ENCODE results near the gene ASTN2. TPM values are rescaled to one million over a fixed set of nuclear protein-coding genes. Genes with fewer than 3 reads are reported as not detected.

ASTN2 gene
- total RNA-seq, 4 donors from 2014 or later, result 4.0 to 7.0 (median 4.9) TPM

GRCh38 chr9:117092582-117092981, 322.3 kb downstream of the ASTN2 start:
- Histone ChIP-seq H3K27me3 (peaks cover 9% of the 10 kb centered on the region), H3K27ac (no peak overlapping the region), H3K9me3 (no peaks in the 10 kb centered on the region), H3K36me3 (no peaks in the 10 kb centered on the region), H3K4me1 (peaks cover 0 to 11% (median 0%) of the 10 kb centered on the region in 3 donors), H3K4me3 (no peak overlapping the region)
- no CpG with 5 or more reads among the region's 1 CpG for WGBS, 2 donors (ENCODE audit: low coverage in 1 of 2)
- TF ChIP-seq CTCF (IDR thresholded peaks at IDR 0.05) (no peak), POLR2A (IDR thresholded peaks at IDR 0.05) (no peak), POLR2AphosphoS5 (IDR thresholded peaks at IDR 0.05) (no peak), EP300 (IDR thresholded peaks at IDR 0.05) (no peak)
- no peak for ATAC-seq

- H3K36me3 ChIP-seq, result no peaks in the 10 kb centered on the region
- 30 to 45% methylated on average over 4 of the region's 4 CpGs for WGBS, 2 donors (ENCODE audit: low coverage in 1 of 2)
- TF ChIP-seq POLR2A (IDR thresholded peaks at IDR 0.05) (no peak), POLR2AphosphoS5 (IDR thresholded peaks at IDR 0.05) (no peak), EP300 (IDR thresholded peaks at IDR 0.05) (no peak), CTCF (IDR thresholded peaks at IDR 0.05) (no peak)
- no peak overlapping the region for H3K27ac ChIP-seq
- H3K27me3 ChIP-seq, result peaks cover 9% of the 10 kb centered on the region
- peaks cover 0 to 11% (median 0%) of the 10 kb centered on the region in 3 donors for H3K4me1 ChIP-seq
- H3K4me3 ChIP-seq, result no peak overlapping the region
- no peaks in the 10 kb centered on the region for H3K9me3 ChIP-seq
- no peak for ATAC-seq
These were observed 323.3 kb downstream of the ASTN2 start for GRCh38 chr9:117091529-117091928.

GRCh38 chr9:117088786-117089185, 326.1 kb downstream of the ASTN2 start:
- Histone ChIP-seq H3K4me1 (no peaks in the 10 kb centered on the region), H3K27me3 (peaks cover 14% of the 10 kb centered on the region), H3K9me3 (no peaks in the 10 kb centered on the region), H3K27ac (no peak overlapping the region), H3K36me3 (no peaks in the 10 kb centered on the region), H3K4me3 (no peak overlapping the region)
- WGBS, 2 donors (ENCODE audit: low coverage in 1 of 2), result 76% methylated on average over 4 of the region's 6 CpGs; no CpG with 5 or more reads in 1 of the 2 donors
- TF ChIP-seq POLR2AphosphoS5 (IDR thresholded peaks at IDR 0.05) (no peak), EP300 (IDR thresholded peaks at IDR 0.05) (no peak), CTCF (IDR thresholded peaks at IDR 0.05) (no peak)
- ATAC-seq, result no peak

- WGBS, 2 donors (ENCODE audit: low coverage in 1 of 2), result 60 to 66% methylated on average over 4 of the region's 4 CpGs
- TF ChIP-seq EP300 (IDR thresholded peaks at IDR 0.05) (no peak), POLR2A (IDR thresholded peaks at IDR 0.05) (no peak), CTCF (IDR thresholded peaks at IDR 0.05) (no peak), POLR2AphosphoS5 (IDR thresholded peaks at IDR 0.05) (no peak)
- no peak for ATAC-seq
These were observed 326.7 kb downstream of the ASTN2 start for GRCh38 chr9:117088140-117088539.

GRCh38 chr9:117084221-117084620, 330.6 kb downstream of the ASTN2 start:
- Histone ChIP-seq H3K4me1 (no peaks in the 10 kb centered on the region), H3K27ac (no peak overlapping the region), H3K4me3 (no peak overlapping the region), H3K27me3 (peaks cover 10% of the 10 kb centered on the region), H3K36me3 (no peaks in the 10 kb centered on the region), H3K9me3 (no peaks in the 10 kb centered on the region)
- no peak for ATAC-seq
- 88 to 89% methylated on average over 2 to 4 of the region's 4 CpGs for WGBS, 2 donors (ENCODE audit: low coverage in 1 of 2)
- TF ChIP-seq CTCF (IDR thresholded peaks at IDR 0.05) (no peak), EP300 (IDR thresholded peaks at IDR 0.05) (no peak), POLR2A (IDR thresholded peaks at IDR 0.05) (no peak), POLR2AphosphoS5 (IDR thresholded peaks at IDR 0.05) (no peak)

More at GRCh38 chr9:117088140-117088539, 326.7 kb downstream of the ASTN2 start:
- Histone ChIP-seq H3K36me3 (no peaks in the 10 kb centered on the region), H3K27ac (no peak overlapping the region), H3K9me3 (no peaks in the 10 kb centered on the region), H3K4me3 (no peak overlapping the region), H3K27me3 (peaks cover 14% of the 10 kb centered on the region), H3K4me1 (no peaks in the 10 kb centered on the region)
